Heart left ventricle (tissue), 16 donors: ENCODE data around the gene MYBL2. TPM values are rescaled to one million over a fixed set of nuclear protein-coding genes. Genes with fewer than 3 reads are reported as not detected.

ENCODE experiments used
- ATAC-seq, 4 donors: fragments of 200-7000 bp; cut with Tn5 transposase; one replicate each; pipeline ENCODE4 v1.9.1; 2020 to 2022; ENCODE audit warnings: moderate library complexity in 4 of 4, mild to moderate bottlenecking in 3 of 4, moderate number of reproducible peaks in 1 of 4
- DNase-seq, 5 donors: peaks; one replicate each; pipeline ENCODE4 v3.0.0-alpha.2; 2020
- H3K27ac ChIP-seq, 12 donors: fragments of 200-600 bp; sonication (generic) in 4 of 12; one replicate each; pipeline versions ENCODE4 v1.5.0 to v1.8.0; 2016 to 2022; ENCODE audit warnings: mild to moderate bottlenecking in 2 of 12
- H3K27me3 ChIP-seq, 9 donors: fragments of 200-600 bp; sonication (generic) in 2 of 9; one replicate each; pipeline versions ENCODE4 v1.5.1 to v1.8.0; 2016 to 2022; ENCODE audit warnings: mild to moderate bottlenecking in 3 of 9
- H3K36me3 ChIP-seq, 9 donors: fragments of 200-600 bp; sonication (generic) in 2 of 9; one replicate each; pipeline versions ENCODE4 v1.5.0 to v1.8.0; 2018 to 2022; ENCODE audit warnings: mild to moderate bottlenecking in 2 of 9
- H3K4me1 ChIP-seq, 12 donors: fragments of 200-600 bp; sonication (generic) in 4 of 12; one replicate each; pipeline versions ENCODE4 v1.5.0 to v1.8.0; 2016 to 2022; ENCODE audit warnings: mild to moderate bottlenecking in 3 of 12
- H3K4me3 ChIP-seq, 12 donors: fragments of 200-600 bp; sonication (generic) in 4 of 12; one replicate each; pipeline versions ENCODE4 v1.5.0 to v1.8.0; 2017 to 2022; ENCODE audit warnings: mild to moderate bottlenecking in 9 of 12, moderate library complexity in 4 of 12
- H3K9me3 ChIP-seq, 12 donors: fragments of 200-600 bp; sonication (generic) in 4 of 12; one replicate each; pipeline versions ENCODE4 v1.5.0 to v1.8.0; 2016 to 2022; ENCODE audit warnings: mild to moderate bottlenecking in 1 of 12
- CTCF ChIP-seq, 12 donors: fragments of 200-600 bp; sonication (generic) in 4 of 12; IDR thresholded peaks; one replicate each; pipeline versions ENCODE4 v1.5.0 to v1.8.0; 2018 to 2022; ENCODE audit warnings: antibody characterized with exemption in 12 of 12, mild to moderate bottlenecking in 5 of 12
- POLR2A ChIP-seq, 2 donors: fragments of 450-650 bp; IDR thresholded peaks; one replicate each; pipeline ENCODE4 v1.6.1; 2017; ENCODE audit warnings: antibody characterized with exemption in 2 of 2, mild to moderate bottlenecking in 2 of 2, moderate library complexity in 2 of 2
- WGBS, 4 donors: extraction: QIAGEN DNeasy Blood & Tissue Kit in 2 of 4; methylation state at CpG; one replicate each; pipeline versions ENCODE4 v1.1.5 to v1.1.7; 2013 to 2018; 5-methylcytosine and 5-hydroxymethylcytosine counted together
- intact Hi-C, 10 donors: fragments of 100-400 bp; cut with DNase I; formaldehyde crosslinking; loops; one replicate each; pipeline versions ENCODE4 v1.11.1 to v1.14.2; 2022
- polyA plus RNA-seq, 2 donors: library from polyadenylated mRNA; stranded (reverse); fragments of 200-250 nt; gene quantifications; one replicate each; pipeline ENCODE4 v1.2.3, GENCODE V29; 2013
- total RNA-seq, 9 donors: library from RNA; depleted of rRNA in 2 of 9; stranded (reverse); fragments of >200 nt in 2 of 9; fragmentation: NEBNext Ultra II Directional in 3 of 9; extraction: Animal tissue kit (Norgen Biotek cat#: 25700) in 3 of 9; gene quantifications; one replicate each; pipeline versions ENCODE4 v1.1.0 to v1.2.4, GENCODE V29; 2016 to 2023
- donor health status: ischemic (EF 13 %, LVEDD 7.1; RV severe dilation, severe dysfunction).
- donor health status: healthy with polysubstance abuse.
- donor health status: DM: no; HTN: yes; CAD: no.
- donor health status: DM: no; HTN: no; CAD: no.
- donor health status: ischemic (EF 25% LVEDD 6.9; RV normal size, moderate dysfunction).
- donor health status: ischemic (EF 25% LVEDD 5.7; RV mildly dilated, moderate dysfunction).
- donor health status: healthy.
- donor health status: DM: yes; HTN: yes; CAD: no.
- donor health status: ischemic (EF 35%, LVEDD 5.7; RV mildly dilated, moderate dysfunction).
- donor health status: nonischemic (EF 11% LVEDD 7.7; RV severe dilation, severe dysfunction).
- donor health status: DM: yes; HTN: yes; CAD: no.
- donor health status: PGD.
- donor health status: ischemic (EF 29% LVEDD 5.4; RV normal size, mild dysfunction).
- donor health status: nonischemic (EF 23%, LVEDD 6.1; RV moderate dilation, normal function).

MYBL2 gene
- total and polyA plus RNA-seq, 11 donors, result 0.07 to 7.9 (median 0.17) TPM; not detected in 2

GRCh38 chr20:43725666-43726065 is 58.8 kb downstream of the MYBL2 start:
- no peak for DNase-seq
- Histone ChIP-seq H3K4me1 (no peaks in the 10 kb centered on the region), H3K4me3 (no peak overlapping the region), H3K27me3 (no peaks in the 10 kb centered on the region), H3K27ac (no peak overlapping the region), H3K36me3 (no peaks in the 10 kb centered on the region), H3K9me3 (peaks cover 0 to 4% (median 0%) of the 10 kb centered on the region in 12 donors)
- intact Hi-C loops, result no loop called here
- TF ChIP-seq CTCF (IDR thresholded peaks at IDR 0.05) (no peak), POLR2A (IDR thresholded peaks at IDR 0.05) (no peak)
- 83 to 92% (median 89%) methylated on average over 2 of the region's 2 CpGs for WGBS, 4 donors
- ATAC-seq, result no peak

GRCh38 chr20:43726333-43726732 is 59.4 kb downstream of the MYBL2 start:
- 81 to 85% (median 83%) methylated on average over 10 of the region's 10 CpGs for WGBS, 4 donors
- Histone ChIP-seq H3K27ac (peak overlapping the region in 3 of 12 donors; percentile 29 to 50 (median 34)), H3K4me1 (no peaks in the 10 kb centered on the region), H3K27me3 (peaks cover 0 to 3% (median 0%) of the 10 kb centered on the region in 9 donors), H3K9me3 (peaks cover 0 to 4% (median 0%) of the 10 kb centered on the region in 12 donors), H3K36me3 (no peaks in the 10 kb centered on the region), H3K4me3 (no peak overlapping the region)
- DNase-seq (no peak), ATAC-seq (no peak)
- TF ChIP-seq POLR2A (IDR thresholded peaks at IDR 0.05), result no peak
- no peak for TF ChIP-seq CTCF (IDR thresholded peaks at IDR 0.05)
- intact Hi-C loops, result no loop called here

GRCh38 chr20:43726811-43727338 is 60.0 kb downstream of the MYBL2 start, which contains the start of gene GTSF1L:
Gene GTSF1L (minus strand): TSS chr20:43727002. CDS start chr20:43726694, 308 bp downstream.
- Histone ChIP-seq H3K27ac (peak within 1 kb of the TSS in 3 of 12 donors; percentile 29 to 50 (median 34)), H3K27me3 (peaks cover 0 to 4% (median 0%) of the 10 kb centered on the region in 9 donors), H3K4me1 (no peaks in the 10 kb centered on the region), H3K9me3 (peaks cover 0 to 4% (median 0%) of the 10 kb centered on the region in 12 donors), H3K36me3 (no peaks in the 10 kb centered on the region), H3K4me3 (no peak within 1 kb of the TSS)
- TF ChIP-seq CTCF (IDR thresholded peaks at IDR 0.05) (no peak), POLR2A (IDR thresholded peaks at IDR 0.05) (no peak)
- intact Hi-C loops, result no loop called here
- peak in 2 of 5 donors; percentile 12 to 33 for DNase-seq
- peak in 2 of 4 donors; percentile 42 to 67 for ATAC-seq
- 66 to 75% (median 73%) methylated on average over 11 of the region's 11 CpGs for WGBS, 4 donors

DNA sequence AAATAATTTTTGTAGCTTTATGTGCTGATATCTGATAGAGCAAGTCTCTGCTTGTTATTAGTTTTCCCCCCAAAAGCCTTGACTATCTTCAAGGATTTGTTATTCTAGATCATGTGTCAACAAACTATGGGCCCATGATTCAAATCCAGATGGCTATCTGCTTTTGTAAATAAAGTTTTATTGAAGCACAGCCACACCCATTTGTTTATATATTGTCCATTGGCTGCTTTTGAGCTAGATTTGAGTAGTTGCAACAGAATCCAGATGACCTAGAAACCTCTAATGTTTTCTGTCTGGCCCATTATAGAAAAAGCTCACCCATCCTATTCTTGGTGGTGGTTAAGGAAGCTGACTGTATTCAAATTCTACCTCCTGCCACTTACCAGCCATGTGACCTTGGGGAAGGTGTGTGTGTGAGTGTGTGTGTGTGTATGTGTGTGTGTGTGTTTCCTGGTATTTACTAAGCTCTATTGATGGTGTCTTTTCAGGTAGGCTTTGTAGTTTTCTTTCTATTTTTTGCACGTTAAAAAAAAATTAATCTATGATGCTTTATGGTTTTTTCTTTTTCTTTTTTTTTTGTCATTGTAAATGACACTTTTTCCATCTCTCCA is 61.2 kb downstream of the MYBL2 start:
- H3K4me3 ChIP-seq, result no peak overlapping the region
- DNase-seq (no peak), ATAC-seq (no peak)
- intact Hi-C loops, result no loop called here
- no peaks in the 10 kb centered on the region for H3K36me3 ChIP-seq
- H3K27me3 ChIP-seq, result peaks cover 0 to 7% (median 0%) of the 10 kb centered on the region in 9 donors
- H3K27ac ChIP-seq, result no peak overlapping the region
- H3K9me3 ChIP-seq, result peaks cover 0 to 4% (median 0%) of the 10 kb centered on the region in 12 donors
- no peaks in the 10 kb centered on the region for H3K4me1 ChIP-seq
- 88 to 95% (median 91%) methylated on average over 1 of the region's 1 CpG for WGBS, 4 donors
- TF ChIP-seq POLR2A (IDR thresholded peaks at IDR 0.05) (no peak), CTCF (IDR thresholded peaks at IDR 0.05) (no peak)
